HG03025 (cell line): ENCODE data around the gene PCDHA4.
"Not testable (repeated sequence)": the region's sequence is repeated elsewhere in the genome, so short reads cannot be mapped to it uniquely, and the experiment has no call there.

Source experiments
- ATAC-seq: cut with Tn5 transposase; IDR thresholded peaks from one replicate; pipeline ENCODE4 v1.9.1; 2021; ENCODE audit warnings: mild to moderate bottlenecking, moderate library complexity; ENCODE audit not compliant: unreplicated experiment, low FRiP score

Gene PCDHA4

GRCh38 chr5:140821375-140822280 is 14.8 kb downstream of the PCDHA4 start, which contains the start of gene PCDHA5:
Gene PCDHA5, plus strand, starts transcription at chr5:140821613.
- ATAC-seq = no peak

- ATAC-seq = no peak
Observed at GRCh38 chr5:140822281-140822629, 15.4 kb downstream of the PCDHA4 start.

DNA sequence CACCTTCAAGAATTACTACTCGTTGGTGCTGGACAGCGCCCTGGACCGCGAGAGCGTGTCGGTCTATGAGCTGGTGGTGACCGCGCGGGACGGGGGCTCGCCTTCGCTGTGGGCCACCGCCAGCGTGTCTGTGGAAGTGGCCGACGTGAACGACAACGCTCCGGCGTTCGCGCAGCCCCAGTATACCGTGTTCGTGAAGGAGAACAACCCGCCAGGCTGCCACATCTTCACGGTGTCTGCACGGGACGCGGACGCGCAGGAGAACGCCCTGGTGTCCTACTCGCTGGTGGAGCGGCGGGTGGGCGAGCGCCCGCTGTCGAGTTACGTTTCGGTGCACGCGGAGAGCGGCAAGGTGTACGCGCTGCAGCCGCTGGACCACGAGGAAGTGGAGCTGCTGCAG is 16.1 kb downstream of the PCDHA4 start:
- not testable (repeated sequence) for ATAC-seq

- ATAC-seq = no peak
Observed at GRCh38 chr5:140823475-140823874, 16.6 kb downstream of the PCDHA4 start.

- ATAC-seq = no peak
Observed at GRCh38 chr5:140827704-140828361, 21.0 kb downstream of the PCDHA4 start, which contains the start of gene PCDHA6. Gene PCDHA6, plus strand, starts transcription at chr5:140827960. Its CDS starts 132 bp downstream, at chr5:140828092.

GRCh38 chr5:140828362-140828737 is 21.5 kb downstream of the PCDHA4 start:
- no peak for ATAC-seq

- ATAC-seq = not testable (repeated sequence)
Observed at GRCh38 chr5:140829511-140830501, 22.9 kb downstream of the PCDHA4 start.

GRCh38 chr5:140833993-140834392 is 27.1 kb downstream of the PCDHA4 start, which contains the start of gene PCDHA7:
Gene PCDHA7, plus strand, starts transcription at chr5:140834269. Its CDS starts 115 bp downstream, at chr5:140834384.
- ATAC-seq = no peak

DNA sequence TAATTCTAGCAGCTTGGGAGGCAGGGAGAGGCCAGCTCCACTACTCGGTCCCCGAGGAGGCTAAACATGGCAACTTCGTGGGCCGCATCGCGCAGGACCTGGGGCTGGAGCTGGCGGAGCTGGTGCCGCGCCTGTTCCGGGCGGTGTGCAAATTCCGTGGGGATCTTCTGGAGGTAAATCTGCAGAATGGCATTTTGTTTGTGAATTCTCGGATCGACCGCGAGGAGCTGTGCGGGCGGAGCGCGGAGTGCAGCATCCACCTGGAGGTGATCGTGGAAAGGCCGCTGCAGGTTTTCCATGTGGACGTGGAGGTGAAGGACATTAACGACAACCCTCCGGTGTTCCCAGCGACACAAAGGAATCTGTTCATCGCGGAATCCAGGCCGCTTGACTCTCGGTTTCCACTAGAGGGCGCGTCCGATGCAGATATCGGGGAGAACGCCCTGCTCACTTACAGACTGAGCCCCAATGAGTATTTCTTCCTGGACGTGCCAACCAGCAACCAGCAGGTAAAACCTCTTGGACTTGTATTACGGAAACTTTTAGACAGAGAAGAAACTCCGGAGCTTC is 27.7 kb downstream of the PCDHA4 start:
- not testable (repeated sequence) for ATAC-seq

GRCh38 chr5:140835622-140836510 is 29.0 kb downstream of the PCDHA4 start:
- no peak for ATAC-seq

GRCh38 chr5:140840978-140841962 is 34.4 kb downstream of the PCDHA4 start, which contains the start of gene PCDHA8:
Gene PCDHA8, plus strand, starts transcription at chr5:140841187. Its CDS starts 135 bp downstream, at chr5:140841322.
- no peak for ATAC-seq

DNA sequence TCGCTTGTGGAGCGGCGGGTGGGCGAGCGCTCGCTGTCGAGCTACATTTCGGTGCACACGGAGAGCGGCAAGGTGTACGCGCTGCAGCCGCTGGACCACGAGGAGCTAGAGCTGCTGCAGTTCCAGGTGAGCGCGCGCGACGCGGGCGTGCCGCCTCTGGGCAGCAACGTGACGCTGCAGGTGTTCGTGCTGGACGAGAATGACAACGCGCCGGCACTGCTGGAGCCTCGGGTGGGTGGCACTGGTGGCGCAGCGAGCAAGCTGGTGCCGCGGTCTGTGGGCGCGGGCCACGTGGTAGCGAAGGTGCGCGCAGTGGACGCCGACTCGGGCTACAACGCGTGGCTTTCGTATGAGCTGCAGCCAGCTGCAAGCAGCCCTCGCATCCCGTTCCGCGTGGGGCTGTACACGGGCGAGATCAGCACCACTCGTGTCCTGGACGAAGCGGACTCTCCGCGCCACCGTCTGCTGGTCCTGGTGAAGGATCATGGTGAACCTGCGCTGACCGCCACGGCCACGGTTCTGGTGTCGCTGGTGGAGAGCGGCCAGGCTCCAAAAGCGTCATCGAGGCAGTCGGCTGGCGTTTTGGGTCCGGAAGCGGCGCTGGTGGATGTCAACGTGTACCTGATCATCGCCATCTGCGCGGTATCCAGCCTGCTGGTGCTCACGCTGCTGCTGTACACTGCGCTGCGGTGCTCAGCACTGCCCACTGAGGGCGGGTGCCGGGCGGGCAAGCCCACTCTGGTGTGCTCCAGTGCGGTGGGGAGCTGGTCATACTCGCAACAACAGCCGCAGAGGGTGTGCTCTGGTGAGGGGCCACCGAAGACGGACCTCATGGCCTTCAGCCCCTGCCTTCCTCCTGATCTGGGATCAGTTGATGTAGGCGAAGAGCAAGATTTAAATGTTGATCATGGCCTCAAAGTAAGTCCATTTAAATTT is 36.2 kb downstream of the PCDHA4 start:
- no peak for ATAC-seq

DNA sequence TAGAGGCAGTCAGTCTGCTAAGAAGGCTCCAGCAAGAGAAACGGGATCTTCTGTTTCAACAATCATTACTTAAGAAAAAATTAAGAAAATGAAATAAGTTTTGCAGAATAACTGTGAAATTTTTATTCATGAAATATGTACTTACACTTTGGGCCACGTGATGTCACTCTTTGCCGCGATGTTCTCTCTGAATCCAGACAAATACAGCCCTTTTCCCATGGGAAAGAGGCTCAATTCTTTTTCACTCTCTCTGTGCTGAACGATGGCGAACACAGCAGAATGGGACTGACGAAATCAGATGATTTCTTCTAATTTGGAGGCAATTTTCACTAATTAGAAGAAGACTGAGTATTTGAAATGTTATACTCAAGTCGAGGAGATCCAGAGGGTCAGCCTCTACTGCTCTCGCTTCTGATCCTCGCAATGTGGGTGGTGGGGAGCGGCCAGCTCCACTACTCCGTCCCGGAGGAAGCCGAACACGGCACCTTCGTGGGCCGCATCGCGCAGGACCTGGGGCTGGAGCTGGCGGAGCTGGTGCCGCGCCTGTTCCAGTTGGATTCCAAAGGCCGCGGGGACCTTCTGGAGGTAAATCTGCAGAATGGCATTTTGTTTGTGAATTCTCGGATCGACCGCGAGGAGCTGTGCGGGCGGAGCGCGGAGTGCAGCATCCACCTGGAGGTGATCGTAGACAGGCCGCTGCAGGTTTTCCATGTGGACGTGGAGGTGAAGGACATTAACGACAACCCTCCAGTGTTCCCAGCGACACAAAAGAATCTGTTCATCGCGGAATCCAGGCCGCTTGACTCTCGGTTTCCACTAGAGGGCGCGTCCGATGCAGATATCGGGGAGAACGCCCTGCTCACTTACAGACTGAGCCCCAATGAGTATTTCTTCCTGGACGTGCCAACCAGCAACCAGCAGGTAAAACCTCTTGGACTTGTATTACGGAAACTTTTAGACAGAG is 41.6 kb downstream of the PCDHA4 start, which contains the start of gene PCDHA9:
Gene PCDHA9 (plus strand): TSS at position 244 of the 964 bp plus-strand sequence. CDS start 114 bp downstream, at position 358.
- ATAC-seq = not testable (repeated sequence)

DNA sequence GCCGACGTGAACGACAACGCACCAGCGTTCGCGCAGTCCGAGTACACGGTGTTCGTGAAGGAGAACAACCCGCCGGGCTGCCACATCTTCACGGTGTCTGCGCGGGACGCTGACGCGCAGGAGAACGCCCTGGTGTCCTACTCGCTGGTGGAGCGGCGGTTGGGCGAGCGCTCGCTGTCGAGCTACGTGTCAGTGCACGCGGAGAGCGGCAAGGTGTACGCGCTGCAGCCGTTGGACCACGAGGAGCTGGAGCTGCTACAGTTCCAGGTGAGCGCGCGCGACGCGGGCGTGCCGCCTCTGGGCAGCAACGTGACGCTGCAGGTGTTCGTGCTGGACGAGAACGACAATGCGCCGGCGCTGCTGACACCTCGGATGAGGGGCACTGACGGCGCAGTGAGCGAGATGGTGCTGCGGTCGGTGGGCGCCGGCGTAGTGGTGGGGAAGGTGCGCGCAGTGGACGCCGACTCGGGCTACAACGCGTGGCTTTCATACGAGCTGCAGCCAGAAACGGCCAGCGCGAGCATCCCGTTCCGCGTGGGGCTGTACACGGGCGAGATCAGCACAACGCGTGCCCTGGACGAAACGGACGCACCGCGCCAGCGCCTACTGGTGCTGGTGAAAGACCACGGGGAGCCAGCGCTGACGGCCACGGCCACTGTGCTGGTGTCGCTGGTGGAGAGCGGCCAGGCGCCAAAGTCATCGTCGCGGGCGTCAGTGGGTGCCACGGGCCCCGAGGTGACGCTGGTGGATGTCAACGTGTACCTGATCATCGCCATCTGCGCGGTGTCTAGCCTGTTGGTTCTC is 43.2 kb downstream of the PCDHA4 start:
- not testable (repeated sequence) for ATAC-seq
